Measurements from ENCODE around the gene SRI. TPM values are rescaled to one million over a fixed set of nuclear protein-coding genes. Genes with fewer than 3 reads are reported as not detected.
"Not testable (repeated sequence)": the region's sequence is repeated elsewhere in the genome, so short reads cannot be mapped to it uniquely, and the experiment has no call there.

SRI gene
- total RNA-seq, 4 donors from 2014 or later: 158 to 281 (median 250) TPM

GRCh38 chr7:88169717-88170320 is 50.0 kb downstream of the SRI start:
- Histone ChIP-seq H3K27ac (no peak overlapping the region), H3K36me3 (no peaks in the 10 kb centered on the region), H3K9me3 (no peaks in the 10 kb centered on the region), H3K4me3 (no peak overlapping the region), H3K4me1 (no peaks in the 10 kb centered on the region), H3K27me3 (no peaks in the 10 kb centered on the region)
- no peak for DNase-seq
- no peak for TF ChIP-seq POLR2A (IDR thresholded peaks at IDR 0.05)
- TF ChIP-seq CTCF (IDR thresholded peaks at IDR 0.05): peak in 4 of 6 experiments; percentile 43 to 64 (median 54)

- Histone ChIP-seq H3K27ac (no peak overlapping the region), H3K4me3 (no peak overlapping the region), H3K27me3 (no peaks in the 10 kb centered on the region), H3K36me3 (no peaks in the 10 kb centered on the region), H3K9me3 (no peaks in the 10 kb centered on the region), H3K4me1 (no peaks in the 10 kb centered on the region)
- no peak for DNase-seq
- TF ChIP-seq POLR2A (IDR thresholded peaks at IDR 0.05) (no peak), CTCF (IDR thresholded peaks at IDR 0.05) (no peak)
Measured at GRCh38 chr7:88167721-88168120, 52.1 kb downstream of the SRI start.

- no peaks in the 10 kb centered on the region for H3K9me3 ChIP-seq
- no peak for TF ChIP-seq CTCF (IDR thresholded peaks at IDR 0.05)
- TF ChIP-seq POLR2A (IDR thresholded peaks at IDR 0.05): no peak
Measured at GRCh38 chr7:88167223-88167622, 52.6 kb downstream of the SRI start.

GRCh38 chr7:88165697-88166096 is 54.1 kb downstream of the SRI start:
- TF ChIP-seq CTCF (IDR thresholded peaks at IDR 0.05): no peak
- no peaks in the 10 kb centered on the region for H3K9me3 ChIP-seq

More at GRCh38 chr7:88167223-88167622, 52.6 kb downstream of the SRI start:
- H3K27ac ChIP-seq: no peak overlapping the region
- H3K4me1 ChIP-seq: no peaks in the 10 kb centered on the region
- H3K4me3 ChIP-seq: no peak overlapping the region
- H3K27me3 ChIP-seq: no peaks in the 10 kb centered on the region
- no peaks in the 10 kb centered on the region for H3K36me3 ChIP-seq
- DNase-seq: no peak

DNA sequence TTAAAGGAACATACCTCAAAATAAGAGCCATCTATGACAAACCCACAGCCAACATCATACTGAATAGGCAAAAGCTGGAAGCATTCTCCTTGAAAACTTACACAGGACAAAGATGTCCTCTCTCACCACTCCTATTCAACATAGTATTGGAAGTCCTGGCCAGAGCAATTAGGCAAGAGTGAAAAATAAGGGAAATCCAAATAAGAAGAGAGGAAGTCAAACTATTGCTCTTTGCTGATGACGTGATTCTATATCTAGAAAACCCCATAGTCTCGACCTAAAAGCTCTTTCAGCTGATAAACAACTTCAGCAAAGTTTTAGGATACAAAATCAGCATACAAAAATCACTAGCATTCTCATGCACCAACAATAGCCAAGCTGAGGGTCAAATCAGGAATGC is 60.1 kb downstream of the SRI start:
- not testable (repeated sequence) for H3K4me3 ChIP-seq, H3K27ac ChIP-seq, H3K9me3 ChIP-seq, H3K4me1 ChIP-seq, H3K27me3 ChIP-seq, DNase-seq, H3K36me3 ChIP-seq

More at GRCh38 chr7:88165697-88166096, 54.1 kb downstream of the SRI start:
- H3K27me3 ChIP-seq: no peaks in the 10 kb centered on the region
- H3K27ac ChIP-seq: no peak overlapping the region
- H3K4me3 ChIP-seq: no peak overlapping the region
- H3K36me3 ChIP-seq: no peaks in the 10 kb centered on the region
- H3K4me1 ChIP-seq: no peaks in the 10 kb centered on the region
- no peak for DNase-seq

- no peak for DNase-seq
- no peaks in the 10 kb centered on the region for H3K9me3 ChIP-seq
- H3K36me3 ChIP-seq: no peaks in the 10 kb centered on the region
- no peaks in the 10 kb centered on the region for H3K27me3 ChIP-seq
- H3K27ac ChIP-seq: no peak overlapping the region
- H3K4me1 ChIP-seq: no peaks in the 10 kb centered on the region
- TF ChIP-seq POLR2A (IDR thresholded peaks at IDR 0.05) (no peak), CTCF (IDR thresholded peaks at IDR 0.05) (no peak)
- no peak overlapping the region for H3K4me3 ChIP-seq
Measured at GRCh38 chr7:88156356-88156755, 63.5 kb downstream of the SRI start.
